DND-41 (cell line): ENCODE measurements around the gene SLC27A6.

Experiments used
- CTCF ChIP-seq: IDR thresholded peaks from 2 replicates; pipeline ENCODE4 v1.5.1; 2012; ENCODE audit warnings: borderline replicate concordance, low read length, moderate library complexity, mild to moderate bottlenecking; ENCODE audit not compliant: poor library complexity, severe bottlenecking; ENCODE audit errors: extremely low read depth
- EZH2 ChIP-seq: IDR thresholded peaks from 3 replicates; pipeline ENCODE4 v1.6.1; 2012; ENCODE audit warnings: borderline replicate concordance, low read depth, mild to moderate bottlenecking, moderate library complexity, low read length, inconsistent platforms; ENCODE audit not compliant: severe bottlenecking

- TF ChIP-seq CTCF = no peak
- no peak for TF ChIP-seq EZH2
Measured at GRCh38 chr5:128966375-128966774, 1.1 kb downstream of the SLC27A6 start.
